ENCODE data around the gene WRNIP1.

Gene WRNIP1

DNA sequence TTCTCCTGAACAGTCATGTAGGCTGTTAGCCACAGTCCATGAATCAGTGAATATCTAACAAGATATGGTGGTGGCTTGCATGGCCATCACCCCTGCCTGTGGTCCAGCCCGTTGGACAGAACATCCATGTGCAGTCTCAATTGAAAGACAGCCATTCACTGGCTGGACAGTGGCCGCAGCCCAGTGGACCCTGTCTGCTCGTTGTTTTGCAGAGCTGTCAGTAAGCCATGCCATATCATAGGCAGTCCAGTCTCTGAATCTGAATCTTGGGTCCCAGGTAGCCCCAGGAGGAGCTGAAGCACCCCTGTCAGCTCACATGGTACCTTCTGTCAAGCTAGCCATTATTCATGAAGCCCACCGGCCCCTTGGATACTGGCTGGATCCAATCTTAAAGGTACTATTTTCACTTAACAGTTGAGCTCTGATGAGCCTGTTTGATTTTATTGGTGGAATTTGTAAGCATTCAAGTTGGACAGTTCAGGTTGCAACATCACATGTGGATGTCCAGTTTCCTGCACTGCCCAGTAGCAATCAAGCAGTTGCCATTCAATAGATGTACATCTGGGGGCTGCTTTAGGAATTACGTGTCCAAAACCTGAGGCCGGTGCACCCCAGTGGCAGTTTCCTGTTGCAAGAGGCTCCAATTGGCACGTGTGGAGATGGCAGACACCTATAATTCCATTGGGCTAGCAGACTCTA lies 38.7 kb downstream of the WRNIP1 start:
- no peak for DNase-seq (ENCODE audit: low read depth in 2 of 3, low spot score in 1 of 3)

DNA sequence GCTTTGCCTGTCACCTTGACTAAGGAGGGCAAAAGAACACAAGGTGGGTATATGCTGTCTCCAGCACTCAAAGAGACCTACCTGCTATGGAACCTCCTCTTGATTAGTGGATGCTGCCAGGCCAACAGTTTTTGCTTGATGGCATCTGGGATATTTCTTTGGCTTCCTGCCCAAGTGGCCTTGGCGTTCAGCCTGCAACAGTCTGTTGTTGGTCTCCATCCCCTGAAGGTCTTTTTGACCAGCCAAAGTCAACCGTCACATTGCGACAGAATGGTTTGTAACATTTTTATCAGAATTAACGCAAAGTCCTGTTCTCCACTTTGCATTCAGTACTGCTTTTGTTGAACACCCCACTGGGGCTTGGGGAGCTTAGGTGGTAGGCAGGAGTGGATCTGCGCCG lies 39.3 kb downstream of the WRNIP1 start:
- no peak for DNase-seq (ENCODE audit: low read depth in 2 of 3, low spot score in 1 of 3)

DNA sequence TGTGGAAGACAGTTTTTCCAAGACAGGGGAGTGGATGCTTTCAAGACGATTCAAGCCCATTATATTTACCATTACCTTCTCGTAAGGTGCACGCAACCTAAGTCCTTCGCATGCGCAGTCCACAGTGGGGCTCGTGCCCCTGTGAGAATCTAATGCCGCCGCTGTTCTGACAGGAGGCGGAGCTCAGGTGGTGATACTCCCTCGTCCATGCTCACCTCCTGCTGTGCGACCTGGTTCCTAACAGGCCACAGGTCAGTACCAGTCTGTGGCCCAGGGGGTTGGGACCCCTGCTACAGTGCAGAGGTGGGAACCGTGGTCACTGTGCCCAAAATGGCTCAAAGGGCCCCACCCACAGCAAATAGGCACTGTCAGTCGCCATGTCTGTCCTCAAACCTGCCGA lies 39.8 kb downstream of the WRNIP1 start:
- DNase-seq (ENCODE audit: low read depth in 2 of 3, low spot score in 1 of 3): no peak

DNA sequence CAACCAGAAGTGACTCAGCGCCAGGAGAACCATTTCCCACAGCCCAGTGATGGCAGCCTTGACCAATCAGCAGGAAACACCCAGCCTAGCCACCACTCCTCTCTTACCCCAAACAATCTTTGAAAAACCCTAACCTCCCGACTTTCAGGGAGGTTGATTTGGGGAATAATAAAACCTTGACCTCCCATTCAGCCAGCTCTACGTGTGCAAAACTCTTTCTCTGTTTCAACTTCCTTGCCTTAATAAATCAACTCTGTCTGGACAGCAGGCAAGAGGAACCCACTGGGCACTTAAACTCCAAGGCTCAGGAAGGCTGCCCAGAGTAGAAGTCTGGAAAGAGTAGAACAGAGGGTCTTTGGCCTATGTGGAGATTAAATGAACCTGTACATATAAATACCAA lies 41.5 kb downstream of the WRNIP1 start:
- DNase-seq (ENCODE audit: low read depth in 2 of 3, low spot score in 1 of 3): no peak

DNA sequence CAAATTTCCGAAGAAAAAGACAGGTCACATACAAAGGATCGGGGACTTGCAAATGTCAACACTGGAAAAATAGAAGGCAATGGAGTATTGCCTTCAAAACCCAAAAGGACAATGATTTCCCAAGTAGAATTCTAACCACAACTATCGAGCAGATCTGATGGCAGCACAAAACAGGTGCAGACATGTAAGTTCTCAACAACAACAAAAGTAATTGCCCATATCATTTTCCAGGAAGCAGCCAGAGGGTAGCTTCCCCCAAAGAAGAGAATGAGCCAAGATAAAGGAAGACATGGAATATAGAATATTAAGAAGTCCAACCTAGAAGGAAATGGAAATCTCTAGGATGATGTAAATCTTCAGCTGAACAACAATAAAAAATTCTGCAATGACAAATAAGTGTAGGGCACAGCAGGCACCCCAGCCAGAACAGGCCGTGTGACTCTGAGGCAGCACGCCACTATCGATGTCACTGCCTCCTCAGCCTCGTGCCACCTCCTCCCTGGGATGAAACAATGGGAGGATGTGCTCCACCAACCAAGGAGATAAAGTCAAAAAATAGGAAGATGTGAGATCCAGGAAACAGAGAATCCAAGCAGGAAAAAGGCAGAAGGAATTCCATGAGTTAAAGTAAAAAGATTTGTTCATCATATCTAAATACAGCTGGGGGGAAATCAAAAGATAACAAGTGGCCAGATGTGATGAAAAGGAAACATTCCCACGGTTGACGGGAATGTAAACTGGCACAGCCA lies 42.3 kb downstream of the WRNIP1 start:
- no peak for DNase-seq (ENCODE audit: low read depth in 2 of 3, low spot score in 1 of 3)

DNA sequence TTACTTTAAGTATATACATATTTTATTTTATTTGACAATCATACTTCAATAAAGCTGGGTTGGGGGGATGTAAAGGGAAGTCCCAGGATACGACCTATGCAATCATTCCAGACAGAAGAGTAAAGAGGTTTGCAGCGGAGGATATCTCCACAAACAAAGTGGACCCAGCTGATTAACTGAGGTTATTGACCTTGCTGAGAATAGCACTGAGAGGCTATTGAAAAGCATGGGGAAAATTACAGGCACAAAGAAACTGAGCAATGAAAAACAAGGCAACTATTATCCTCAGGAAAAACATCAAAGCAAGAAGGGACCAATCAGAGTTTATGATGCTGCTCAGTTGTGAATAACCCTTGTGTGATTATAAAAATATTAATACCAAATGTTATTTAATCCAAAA lies 43.8 kb downstream of the WRNIP1 start:
- DNase-seq (ENCODE audit: low read depth in 2 of 3, low spot score in 1 of 3): no peak

DNA sequence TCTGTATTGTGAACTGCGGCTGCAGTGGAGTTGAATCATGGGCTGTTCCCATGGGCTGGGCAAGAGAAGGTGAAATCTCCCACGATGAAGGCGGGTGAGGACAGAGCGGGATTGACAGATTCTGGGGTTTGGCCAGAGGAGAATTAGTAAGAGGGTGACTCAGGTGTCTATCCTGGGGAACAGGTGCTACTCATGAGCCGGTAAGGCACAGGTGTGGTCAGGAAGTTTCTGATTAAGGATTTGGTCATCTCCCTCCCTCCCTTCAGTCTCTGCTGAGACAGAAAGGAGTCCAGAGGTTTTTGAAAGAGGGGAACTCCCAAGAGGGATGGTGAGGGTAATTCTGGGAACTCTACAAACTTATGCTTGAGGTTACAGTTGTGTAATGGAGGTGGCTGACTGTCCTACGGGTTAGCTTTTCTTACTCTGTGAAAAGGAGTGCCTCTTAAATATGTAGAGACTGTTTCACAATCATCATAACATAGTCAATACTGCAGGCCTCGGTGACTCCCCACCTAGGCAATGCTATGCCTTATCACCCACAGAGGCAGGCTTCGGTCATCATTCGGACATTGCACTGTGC lies 45.0 kb downstream of the WRNIP1 start:
- no peak for DNase-seq (ENCODE audit: low read depth in 2 of 3, low spot score in 1 of 3)

DNA sequence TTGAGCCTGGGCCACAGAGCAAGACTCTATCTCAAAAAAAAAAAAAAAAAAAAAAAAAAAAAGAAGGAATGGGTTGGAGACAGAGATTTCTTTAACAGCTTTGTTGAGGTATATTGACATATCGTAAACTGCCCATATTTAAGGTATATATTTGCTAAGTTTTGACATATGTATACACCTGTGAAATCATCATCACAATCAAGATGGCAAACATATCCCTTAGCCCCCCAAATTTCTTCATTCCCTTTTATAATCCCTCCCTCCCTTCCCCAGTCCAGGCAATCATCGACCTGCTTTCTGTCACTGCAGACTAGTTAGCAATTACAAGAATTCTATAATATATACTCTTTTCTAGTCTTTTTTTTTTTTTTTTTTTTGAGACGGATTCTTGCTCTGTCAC lies 47.5 kb downstream of the WRNIP1 start:
- DNase-seq (ENCODE audit: low read depth in 2 of 3, low spot score in 1 of 3): no peak

DNA sequence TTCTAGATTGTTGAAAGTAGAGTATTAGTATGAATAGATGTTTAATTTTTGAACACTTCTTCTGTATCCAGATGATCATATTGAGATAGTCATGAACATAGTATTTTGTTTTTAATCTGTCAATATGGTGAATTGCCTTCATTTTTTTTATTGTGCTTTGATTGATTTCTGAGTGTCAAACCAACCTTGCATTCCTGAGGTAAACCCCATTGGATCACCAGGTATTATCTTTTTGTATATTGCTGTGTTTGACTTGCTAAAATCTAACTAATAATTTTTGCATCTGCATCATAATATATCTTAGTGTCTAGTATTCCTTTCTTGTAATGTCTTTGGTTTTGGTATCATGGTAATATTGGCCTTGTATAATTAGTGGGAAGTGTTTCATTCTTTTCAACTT lies 51.0 kb downstream of the WRNIP1 start:
- DNase-seq (ENCODE audit: low read depth in 2 of 3, low spot score in 1 of 3): no peak

DNA sequence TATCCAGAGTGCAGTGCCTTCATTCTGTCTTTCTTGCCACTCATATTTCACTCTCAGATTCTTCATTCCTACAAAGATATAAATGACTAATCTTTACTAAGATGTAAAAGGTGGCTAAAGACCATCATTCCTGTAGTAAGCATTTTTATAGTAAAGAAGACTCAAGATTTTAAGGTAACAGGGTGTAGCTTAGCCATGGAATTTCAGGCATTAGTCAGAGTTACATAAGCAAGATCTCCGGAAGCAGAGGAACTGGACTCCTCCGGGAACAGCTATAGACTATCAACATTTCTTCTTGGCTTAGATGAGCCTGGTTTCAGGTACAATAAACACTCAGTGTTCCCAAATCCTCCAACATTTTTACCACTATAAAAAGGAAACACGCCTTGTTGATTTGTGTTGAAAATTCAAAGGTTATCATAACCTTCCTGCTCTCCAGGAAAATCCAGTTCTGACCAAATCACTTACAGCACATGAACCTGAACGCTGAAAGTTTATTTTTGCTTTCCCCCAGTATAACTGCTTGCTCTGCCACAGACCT lies 52.8 kb downstream of the WRNIP1 start:
- DNase-seq (ENCODE audit: low read depth in 2 of 3, low spot score in 1 of 3): no peak

DNA sequence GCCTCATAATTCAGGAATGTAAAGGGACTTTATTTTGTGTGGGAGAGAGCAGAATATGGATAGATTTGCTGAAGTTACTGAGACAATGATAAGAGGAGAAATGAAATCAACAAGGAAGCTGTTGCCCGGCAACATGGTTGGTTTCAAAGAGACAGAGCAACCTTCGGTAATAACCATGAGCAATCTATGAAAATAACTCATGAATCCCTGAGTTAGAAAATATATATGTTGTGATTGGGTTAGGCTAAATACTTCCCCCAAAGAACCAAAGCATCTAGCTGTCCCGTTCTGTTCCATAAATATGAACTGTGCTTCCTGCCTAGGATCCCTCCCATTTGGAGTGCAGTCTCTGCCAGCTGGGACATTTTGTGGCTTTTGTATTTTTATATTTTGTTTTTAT lies 53.4 kb downstream of the WRNIP1 start:
- DNase-seq (ENCODE audit: low read depth in 2 of 3, low spot score in 1 of 3): no peak

DNA sequence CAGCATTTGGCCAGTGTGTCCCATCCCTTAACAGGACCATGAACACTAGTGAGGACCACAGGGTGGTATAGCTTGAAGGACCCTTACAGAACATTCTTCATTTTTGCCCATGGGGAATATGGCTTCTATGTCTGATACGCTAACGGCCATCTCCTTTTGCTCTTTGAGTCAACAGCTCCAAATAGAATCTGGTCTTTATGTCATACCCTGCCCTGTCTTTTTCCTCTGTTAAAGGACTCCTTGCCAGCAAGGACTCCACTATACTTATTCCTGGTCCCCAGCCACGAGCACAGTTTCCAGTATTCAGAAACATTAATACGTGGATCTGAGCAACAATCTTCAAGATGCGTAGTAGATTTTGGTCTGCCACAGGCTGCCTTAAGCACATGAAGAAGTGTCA lies 53.9 kb downstream of the WRNIP1 start:
- no peak for DNase-seq (ENCODE audit: low read depth in 2 of 3, low spot score in 1 of 3)

DNA sequence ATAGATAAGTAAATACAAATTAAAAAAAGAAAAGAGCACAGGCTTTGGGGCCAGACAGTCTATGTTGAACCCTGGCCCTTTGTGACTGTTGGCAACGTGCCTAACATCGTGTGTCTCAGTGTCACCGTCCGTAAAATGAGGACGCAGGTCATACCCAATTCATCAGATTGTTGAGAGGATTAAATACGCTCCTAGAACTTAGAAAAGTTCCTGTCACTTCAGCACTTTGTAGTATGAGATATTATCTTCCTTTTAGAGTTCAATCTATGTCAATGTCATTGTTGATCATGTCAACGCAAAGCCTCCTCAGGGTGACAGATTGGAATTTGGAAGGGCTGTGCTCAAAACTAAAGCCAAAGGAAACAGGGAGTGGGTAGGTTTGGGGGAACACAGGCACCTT lies 54.8 kb downstream of the WRNIP1 start:
- DNase-seq (ENCODE audit: low read depth in 2 of 3, low spot score in 1 of 3): no peak

DNA sequence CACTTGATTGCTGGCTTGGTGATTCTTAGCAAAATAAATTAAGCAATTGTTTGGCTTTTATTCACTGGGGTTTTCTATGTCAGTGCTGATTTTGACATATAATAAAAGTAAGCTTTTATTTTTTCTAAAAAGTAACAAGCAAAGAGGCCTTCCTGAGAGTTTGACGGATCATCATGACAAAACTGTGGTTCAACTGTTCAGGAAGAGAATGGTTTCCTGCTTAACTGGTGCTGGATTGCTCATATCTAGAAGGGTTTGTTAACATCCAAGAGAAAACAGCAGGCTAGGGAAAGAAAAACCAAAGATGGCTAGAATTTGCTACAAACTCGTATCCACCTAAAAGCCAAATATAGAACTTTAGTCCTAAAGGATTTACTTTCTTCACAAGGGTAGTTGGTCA lies 55.2 kb downstream of the WRNIP1 start:
- DNase-seq (ENCODE audit: low read depth in 2 of 3, low spot score in 1 of 3): no peak

DNA sequence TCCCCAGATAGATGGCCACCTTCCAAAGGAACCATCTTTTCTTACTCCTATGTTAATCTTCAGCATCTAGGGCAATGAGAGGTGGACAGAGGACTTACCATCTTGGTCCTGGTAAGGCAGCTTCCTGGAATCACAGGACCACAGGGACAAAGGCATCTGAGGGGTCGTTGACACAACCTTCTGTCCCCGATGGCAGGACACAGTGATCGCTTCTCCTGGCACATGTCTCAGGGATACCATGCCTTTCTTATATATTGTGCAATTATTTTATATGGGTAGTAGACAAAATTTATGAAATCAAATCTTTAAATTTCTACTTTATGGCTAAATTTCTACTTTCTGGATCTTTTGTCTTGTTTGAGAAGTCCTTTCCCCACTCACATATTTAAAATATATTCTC lies 56.4 kb downstream of the WRNIP1 start:
- no peak for DNase-seq (ENCODE audit: low read depth in 2 of 3, low spot score in 1 of 3)

DNA sequence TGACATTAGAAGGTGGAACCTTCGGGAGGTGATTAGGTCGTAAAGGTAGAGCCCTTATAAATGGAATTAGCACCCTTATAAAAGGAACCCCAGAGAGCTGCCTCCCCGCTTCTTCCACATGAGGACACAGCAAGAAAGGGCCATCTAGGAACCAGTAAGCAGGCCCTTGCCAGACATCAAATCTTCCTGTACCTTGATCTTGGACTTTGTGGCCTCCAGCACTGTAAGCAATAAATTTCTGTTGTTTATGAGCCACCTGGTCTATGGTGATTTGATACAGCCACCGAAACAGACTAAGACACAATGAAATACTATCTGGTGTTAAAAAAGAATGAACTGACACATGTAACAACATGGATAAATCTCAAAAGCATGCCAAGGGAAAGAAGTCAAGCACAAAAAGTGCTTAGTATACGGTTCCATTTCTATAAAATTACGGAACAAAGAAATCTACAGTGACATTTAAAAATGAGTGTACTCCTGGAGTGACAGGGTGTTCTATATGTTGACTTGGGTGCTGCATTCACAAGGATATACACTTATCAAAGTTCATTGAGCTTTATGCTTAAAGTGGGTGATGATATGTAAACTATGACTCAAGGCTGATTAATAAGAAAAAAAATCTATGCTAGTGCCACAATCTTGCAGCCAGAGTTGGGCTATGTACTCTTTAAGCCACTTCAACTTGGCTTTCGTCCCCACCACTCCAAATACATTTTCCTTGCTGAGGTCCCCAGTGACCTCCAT lies 58.1 kb downstream of the WRNIP1 start:
- DNase-seq (ENCODE audit: low read depth in 2 of 3, low spot score in 1 of 3): no peak

DNA sequence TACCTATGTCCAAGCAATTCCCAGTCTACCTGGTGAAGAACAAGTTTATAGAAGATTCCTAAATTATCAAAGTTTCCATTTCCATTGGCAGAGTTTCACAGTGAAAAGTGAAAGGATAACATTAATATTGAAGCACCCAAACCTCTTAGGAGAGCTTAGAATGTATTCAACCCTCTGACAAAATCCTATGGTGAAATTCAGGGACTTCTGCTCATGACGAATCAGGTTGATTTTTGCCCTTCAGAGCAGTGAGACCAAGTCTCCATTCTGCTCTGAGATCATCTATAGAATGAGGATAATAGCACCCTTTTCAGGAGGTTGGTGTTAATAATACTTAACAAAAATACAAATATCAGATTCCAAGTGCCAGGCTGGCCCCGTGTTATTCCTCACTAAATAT lies 60.9 kb downstream of the WRNIP1 start:
- no peak for DNase-seq (ENCODE audit: low read depth in 2 of 3, low spot score in 1 of 3)

DNA sequence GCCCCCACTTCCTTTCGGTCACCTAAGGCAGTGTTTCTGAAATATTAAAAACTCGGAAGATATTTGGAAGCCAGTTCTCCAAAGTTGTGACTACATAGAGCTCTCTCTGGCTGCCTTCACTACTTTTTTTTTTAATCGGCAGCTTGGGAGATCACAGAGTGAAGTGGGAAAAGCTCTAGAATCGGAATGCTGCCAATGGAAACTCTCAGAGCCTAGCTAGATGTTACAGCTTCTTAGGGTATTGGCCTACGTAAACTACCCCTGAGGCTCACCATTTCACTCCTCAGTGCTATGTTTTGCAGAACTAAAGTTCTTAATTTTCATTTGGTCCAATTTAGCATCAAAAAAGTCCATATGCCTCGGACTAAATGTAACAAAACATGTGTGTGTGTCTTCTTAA lies 61.9 kb downstream of the WRNIP1 start:
- no peak for DNase-seq (ENCODE audit: low read depth in 2 of 3, low spot score in 1 of 3)

DNA sequence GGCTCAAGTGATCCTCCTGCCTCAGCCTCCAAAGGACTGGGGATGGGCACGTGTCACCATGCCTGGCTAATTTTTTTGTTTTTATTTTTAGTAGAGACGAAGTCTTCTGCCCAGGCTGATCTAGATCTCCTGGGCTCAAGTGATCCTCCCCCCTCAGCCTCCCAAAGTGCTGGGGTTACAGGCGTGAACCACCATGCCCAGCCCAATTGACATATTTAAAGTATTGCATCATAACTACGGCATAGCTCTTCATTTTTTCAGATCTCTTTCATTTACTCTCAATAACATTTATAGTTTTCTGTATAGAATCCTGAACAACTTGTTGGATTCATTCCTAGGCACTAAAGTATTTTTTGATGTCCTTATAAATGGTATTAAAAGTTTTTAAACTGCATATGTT lies 63.4 kb downstream of the WRNIP1 start:
- no peak for DNase-seq (ENCODE audit: low read depth in 2 of 3, low spot score in 1 of 3)

DNA sequence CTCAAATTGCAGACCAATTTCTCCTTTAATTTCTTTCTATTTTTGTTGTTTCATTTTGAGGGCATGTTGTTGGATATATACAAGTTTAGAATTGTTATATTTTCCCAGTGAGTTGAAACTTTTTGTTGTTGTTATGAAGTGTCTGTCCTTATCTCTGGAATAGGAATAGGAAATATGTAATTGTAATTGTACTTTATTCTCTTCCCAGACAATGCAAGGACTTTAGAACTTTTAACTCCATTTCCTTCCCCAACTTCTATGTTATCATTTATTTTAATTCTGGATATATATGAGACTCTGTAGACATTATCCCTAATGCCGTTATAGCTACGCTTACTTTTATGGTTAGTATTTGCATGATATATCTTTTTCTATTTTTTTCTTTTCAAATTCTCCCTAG lies 64.1 kb downstream of the WRNIP1 start:
- DNase-seq (ENCODE audit: low read depth in 2 of 3, low spot score in 1 of 3): no peak

DNA sequence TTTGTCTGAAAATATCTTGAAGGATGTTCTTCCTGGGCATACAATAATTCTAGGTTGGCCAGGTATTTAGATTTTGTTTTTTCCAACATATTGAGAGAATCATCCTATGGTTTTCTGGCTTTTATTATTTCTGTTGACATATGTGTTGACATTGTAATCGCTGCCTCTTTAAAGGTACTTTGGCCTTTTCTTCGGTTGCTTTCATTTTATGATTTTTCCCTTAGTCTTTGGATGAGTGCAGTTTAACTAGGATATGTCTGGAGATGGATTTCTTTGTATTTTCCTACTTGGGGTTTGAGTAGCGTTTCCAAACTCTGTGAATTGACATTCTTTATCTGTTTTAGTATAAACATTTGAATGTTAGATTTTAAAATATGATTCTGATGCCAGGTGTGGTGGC lies 65.0 kb downstream of the WRNIP1 start:
- no peak for DNase-seq (ENCODE audit: low read depth in 2 of 3, low spot score in 1 of 3)

DNA sequence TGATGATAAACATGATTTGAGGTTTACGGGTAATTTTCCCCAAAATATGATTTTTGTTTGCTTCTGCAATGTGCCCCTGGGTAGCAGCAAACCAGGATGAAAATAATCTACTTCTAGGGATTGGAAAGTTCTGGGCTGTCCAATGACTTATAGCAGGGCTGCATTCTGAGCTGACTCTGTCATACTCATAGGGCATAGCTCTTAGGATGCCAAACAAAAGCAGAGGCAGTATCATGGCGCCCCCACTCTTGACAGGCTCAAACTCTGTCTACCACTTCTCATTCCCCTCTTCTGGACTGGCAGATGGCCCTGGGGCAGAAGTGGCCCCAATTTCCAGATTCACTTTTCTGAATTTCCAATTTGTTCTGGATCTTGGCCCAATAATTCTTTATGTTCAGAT lies 66.2 kb downstream of the WRNIP1 start:
- DNase-seq (ENCODE audit: low read depth in 2 of 3, low spot score in 1 of 3): no peak

Measured in stimulated activated CD4-positive, alpha-beta T cell treated with anti-CD3 and anti-CD28 coated beads, Interleukin-12 subunit alpha, Interleukin-12 subunit beta, amount 100 ng/mL, for 48 hours (primary cell).